ENCODE measurements around the gene EZR. TPM values are rescaled to one million over a fixed set of nuclear protein-coding genes. Genes with fewer than 3 reads are reported as not detected.

The EZR gene
- total RNA-seq, 1 experiment from 2014 or later, result 375 TPM

- peaks cover 3% of the 10 kb centered on the region; the same call in 1 of the 2 replicates for H3K4me1 ChIP-seq (ENCODE audit: insufficient read depth, low read length)
- no peak overlapping the region for H2BK12ac ChIP-seq (ENCODE audit: insufficient read length, low read depth, low read length)
- H3K79me1 ChIP-seq (ENCODE audit: insufficient read depth, low read depth, low read length, poor library complexity, severe bottlenecking), result no peaks in the 10 kb centered on the region
- H3K4me3 Mint-ChIP-seq, result peak overlapping the region in 1 of 2 experiments; percentile 28; a peak in 3 of 5 replicates
- H4K20me1 ChIP-seq (ENCODE audit: control insufficient read depth, insufficient read depth, insufficient read length), result no peaks in the 10 kb centered on the region
- H3K23me2 ChIP-seq (ENCODE audit: insufficient read length, low read depth, low read length, poor library complexity, severe bottlenecking), result no peaks in the 10 kb centered on the region
- TF ChIP-seq CTCF (conservative IDR thresholded peaks at IDR 0.05), result no peak
- H3K79me2 ChIP-seq (ENCODE audit: insufficient read depth, low read length), result no peaks in the 10 kb centered on the region
- no peak overlapping the region for H2BK20ac ChIP-seq (ENCODE audit: low read depth, low read length, poor library complexity, severe bottlenecking)
- H3K27me3 Mint-ChIP-seq (ENCODE audit: low read depth), result peaks cover 5% of the 10 kb centered on the region
- H3K4ac ChIP-seq (ENCODE audit: low read depth, low read length), result no peak overlapping the region
- no peaks in the 10 kb centered on the region for H3K9me3 ChIP-seq (ENCODE audit: control insufficient read depth, low read depth, low read length)
- no peaks in the 10 kb centered on the region for H3K36me3 Mint-ChIP-seq (ENCODE audit: insufficient read depth in 1 of 3, low read depth in 3 of 3)
- H2AFZ ChIP-seq (ENCODE audit: low read length), result no peak overlapping the region
- no peak overlapping the region for H3K14ac ChIP-seq (ENCODE audit: insufficient read depth, low read length)
- H2BK15ac ChIP-seq (ENCODE audit: low read depth, low read length), result no peak overlapping the region
- H3K27ac ChIP-seq (ENCODE audit: insufficient read length, low read depth, low read length), result no peak overlapping the region
- H3K56ac ChIP-seq (ENCODE audit: insufficient read length, low read depth, low read length), result no peak overlapping the region
- H4K8ac ChIP-seq (replicated peaks; ENCODE audit: insufficient read length, low read depth, low read length), result no peak overlapping the region
- H3K4me1 Mint-ChIP-seq, result peaks cover 32% of the 10 kb centered on the region in 2 experiments
- H3T11ph ChIP-seq (ENCODE audit: low read length), result no peak overlapping the region
- H2AK5ac ChIP-seq (ENCODE audit: insufficient read length, low read length), result no peak overlapping the region
- H3K4me2 ChIP-seq (ENCODE audit: insufficient read depth, insufficient read length, low read length), result no peak overlapping the region
- H3K27ac Mint-ChIP-seq, result no peak overlapping the region; a peak in 1 of 7 replicates
- no peak for DNase-seq
- no peak overlapping the region for H2BK5ac ChIP-seq (ENCODE audit: insufficient read length, low read length)
- no peak overlapping the region for H3K18ac ChIP-seq (ENCODE audit: insufficient read length, low read depth, low read length)
- no peaks in the 10 kb centered on the region; the same call in 1 of the 2 replicates for H3K27me3 ChIP-seq (ENCODE audit: insufficient read depth, low read length)
- WGBS (ENCODE audit: extremely low coverage, insufficient read length, low lambda C conversion rate), result no CpG with 5 or more reads among the region's 9 CpGs
- no peak overlapping the region for H2BK120ac ChIP-seq (ENCODE audit: low read depth, low read length, poor library complexity, severe bottlenecking)
- H3K23ac ChIP-seq (ENCODE audit: insufficient read length, low read depth, low read length), result no peak overlapping the region
- no peak overlapping the region for H3K9ac ChIP-seq (ENCODE audit: extremely low read depth, insufficient read length, low read length)
- no peak overlapping the region for H4K5ac ChIP-seq (ENCODE audit: insufficient read length, low read depth, low read length)
- no peaks in the 10 kb centered on the region for H3K9me3 Mint-ChIP-seq
- no peak overlapping the region for H4K91ac ChIP-seq (ENCODE audit: insufficient read length, low read depth, low read length)
Observed at GRCh38 chr6:158757753-158758090, 61.4 kb downstream of the EZR start.
